GM21423 (cell line): ENCODE measurements around the gene WWC2.
"Not testable (repeated sequence)": the region's sequence is repeated elsewhere in the genome, so short reads cannot be mapped to it uniquely, and the experiment has no call there.

Experiments used
- ATAC-seq: cut with Tn5 transposase; IDR thresholded peaks from one replicate; pipeline ENCODE4 v1.9.1; 2021; ENCODE audit warnings: mild to moderate bottlenecking, moderate library complexity; ENCODE audit not compliant: unreplicated experiment

Gene WWC2

DNA sequence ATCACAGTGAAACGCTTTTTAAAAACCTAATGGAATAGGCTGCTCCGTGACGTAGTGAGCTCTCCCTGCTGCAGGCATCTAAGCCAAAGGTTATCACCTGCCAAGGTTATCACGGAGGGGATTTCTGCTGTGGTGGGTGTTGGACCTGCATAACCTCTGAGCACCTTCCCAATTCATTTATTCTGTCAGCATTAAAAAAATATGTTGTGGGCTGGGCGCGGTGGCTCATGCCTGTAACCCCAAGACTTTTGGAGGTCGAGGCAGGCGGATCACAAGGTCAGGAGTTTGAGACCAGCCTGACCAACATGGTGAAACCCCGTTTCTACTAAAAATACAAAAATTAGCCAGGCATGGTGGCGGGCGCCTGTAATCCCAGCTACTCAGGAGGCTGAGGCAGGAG is 225.0 kb downstream of the WWC2 start:
- not testable (repeated sequence) for ATAC-seq

DNA sequence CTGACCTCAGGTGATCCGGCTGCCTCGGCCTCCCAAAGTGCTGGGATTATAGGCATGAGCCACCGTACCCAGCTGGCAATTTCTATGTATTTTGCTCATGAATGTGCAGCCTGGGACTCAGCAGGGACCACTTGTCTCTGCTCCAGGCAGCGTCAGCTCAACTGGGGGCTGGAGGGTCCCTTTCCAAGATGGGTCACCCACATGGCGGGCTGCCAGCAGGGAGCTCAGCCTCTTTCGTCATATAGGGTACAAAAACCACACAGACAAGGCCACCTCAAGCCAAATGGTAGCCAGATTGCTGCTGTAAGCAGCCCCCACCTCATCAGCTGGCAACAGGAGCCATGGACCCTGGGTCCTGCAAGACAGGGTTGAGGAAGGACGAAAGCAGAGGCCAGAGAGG is 225.6 kb downstream of the WWC2 start:
- ATAC-seq: no peak

DNA sequence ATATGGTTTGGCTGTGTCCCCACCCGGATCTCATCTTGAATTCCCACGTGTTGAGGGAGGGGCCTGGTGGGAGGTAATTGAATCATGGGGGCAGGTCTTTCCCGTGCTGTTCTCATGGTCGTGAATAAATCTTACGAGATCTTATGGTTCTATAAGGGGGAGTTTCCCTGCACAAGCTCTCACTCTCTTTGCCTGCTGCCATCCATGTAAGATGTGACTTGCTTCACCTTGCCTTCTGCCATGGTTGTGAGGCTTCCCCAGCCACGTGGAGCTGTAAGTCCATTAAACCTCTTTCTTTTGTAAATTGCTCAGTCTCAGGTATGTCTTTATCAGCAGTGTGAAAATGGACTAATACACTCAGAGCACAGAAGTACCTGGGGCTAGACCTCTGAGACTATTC is 227.3 kb downstream of the WWC2 start:
- not testable (repeated sequence) for ATAC-seq

DNA sequence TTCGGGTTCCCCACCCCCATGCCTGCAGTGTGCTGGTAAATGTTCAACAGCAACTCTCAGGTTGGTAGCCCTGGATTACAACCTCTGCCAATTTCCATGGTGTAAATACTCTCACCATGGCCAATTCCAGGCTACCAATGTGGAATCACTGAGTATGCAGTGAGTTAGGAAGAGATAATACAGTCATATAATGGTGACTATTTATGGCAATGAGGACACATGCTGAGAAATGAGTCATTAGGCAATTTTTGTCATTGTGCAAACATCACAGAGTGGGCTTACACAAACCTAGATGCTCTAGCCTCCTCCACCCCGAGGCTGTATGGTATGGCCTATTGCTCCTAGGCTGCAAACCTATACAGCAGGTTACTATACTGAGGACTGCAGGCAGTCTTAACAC is 227.8 kb downstream of the WWC2 start:
- ATAC-seq: no peak

DNA sequence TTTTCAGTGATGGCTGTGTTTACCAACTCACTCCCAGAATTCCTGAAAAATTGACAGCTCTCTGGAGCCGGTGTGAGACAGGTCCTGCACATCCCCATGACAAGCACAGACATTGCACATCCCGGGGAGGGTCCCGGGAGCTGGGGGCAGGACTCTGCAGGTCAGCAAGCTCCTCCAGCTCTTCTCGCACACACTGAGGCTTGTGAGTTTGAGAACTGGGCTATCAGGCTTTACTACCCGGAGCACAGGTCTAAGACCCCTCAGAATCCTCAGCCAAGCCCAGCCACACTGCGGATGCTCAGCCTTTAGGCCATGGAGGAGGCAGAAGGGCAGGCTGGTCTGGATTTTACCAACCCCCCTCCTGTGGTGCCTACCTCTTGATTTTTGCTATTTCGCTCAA is 228.8 kb downstream of the WWC2 start:
- no peak for ATAC-seq

DNA sequence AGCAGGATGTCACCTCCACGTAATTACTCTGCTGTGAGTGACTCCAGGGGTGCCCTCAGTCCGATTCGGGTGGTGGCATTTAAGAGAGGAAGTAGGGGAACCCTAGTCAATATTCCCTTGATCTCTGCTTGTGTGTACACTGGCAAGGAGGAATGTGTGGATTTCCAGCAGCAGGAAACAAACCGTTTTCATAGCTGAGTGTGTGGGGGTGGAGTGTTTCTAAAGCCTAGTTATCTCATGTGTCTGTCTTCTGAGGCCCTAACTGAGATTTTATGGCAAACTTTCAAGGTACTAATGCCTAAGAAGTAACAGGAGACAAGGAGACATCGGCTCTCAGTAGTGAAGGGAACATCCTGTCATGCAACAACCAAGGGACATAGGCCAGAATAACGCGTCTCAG is 229.8 kb downstream of the WWC2 start:
- no peak for ATAC-seq

DNA sequence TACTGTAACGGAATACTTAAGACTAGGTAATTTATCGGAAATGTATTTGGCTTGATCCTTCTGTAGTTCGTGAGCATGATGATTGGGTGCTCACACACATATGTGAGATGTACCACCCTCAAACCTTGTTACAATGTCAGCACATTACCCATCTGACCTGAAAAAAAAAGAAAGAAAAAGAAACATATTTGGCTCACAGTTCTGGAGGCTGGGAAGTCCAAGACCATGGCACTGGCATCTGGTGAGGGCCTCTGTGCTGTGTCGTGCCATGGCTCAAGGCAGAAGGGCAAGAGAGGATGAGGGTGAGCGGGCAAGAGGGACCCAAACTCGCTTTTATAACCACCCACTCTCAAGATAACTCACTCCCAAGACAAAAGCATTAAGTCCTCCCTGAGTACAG is 230.2 kb downstream of the WWC2 start:
- no peak for ATAC-seq

DNA sequence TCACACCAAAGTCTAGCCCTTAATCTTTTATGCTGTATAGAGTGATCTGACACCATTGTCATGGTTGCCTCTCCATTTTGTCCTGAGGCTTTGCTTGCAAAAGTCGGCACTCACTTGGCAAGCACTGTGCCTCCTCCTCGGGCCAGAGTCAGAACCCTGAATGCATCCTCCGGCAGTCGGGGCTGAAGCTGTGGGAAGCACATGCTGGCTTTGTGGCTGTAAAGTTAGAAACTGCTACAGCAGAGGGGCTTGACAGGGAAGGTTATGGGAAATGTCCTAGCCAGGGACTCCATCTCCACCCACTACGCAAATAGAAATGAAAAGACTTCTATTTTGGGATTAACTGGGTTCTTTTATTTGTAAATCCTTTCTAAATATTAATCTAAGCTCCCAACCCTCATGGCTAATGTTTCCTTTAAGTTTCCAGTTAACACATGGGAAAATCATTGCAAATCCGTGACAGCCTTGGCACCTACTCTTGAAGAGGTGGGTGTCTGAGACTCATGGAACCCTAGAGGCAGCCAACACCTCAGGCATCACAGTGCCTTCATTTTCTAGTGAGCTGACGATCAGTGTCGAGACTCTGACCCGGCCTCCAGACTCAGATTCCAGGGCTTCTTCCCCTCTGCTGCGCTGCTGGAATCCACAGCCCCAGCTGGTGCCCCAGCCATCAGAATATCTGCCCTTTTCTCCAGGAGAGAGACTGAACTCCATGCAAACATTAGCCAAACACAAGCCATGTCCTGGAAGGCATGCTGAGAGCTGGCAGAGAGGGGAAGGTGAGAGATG is 231.1 kb downstream of the WWC2 start:
- ATAC-seq: no peak

DNA sequence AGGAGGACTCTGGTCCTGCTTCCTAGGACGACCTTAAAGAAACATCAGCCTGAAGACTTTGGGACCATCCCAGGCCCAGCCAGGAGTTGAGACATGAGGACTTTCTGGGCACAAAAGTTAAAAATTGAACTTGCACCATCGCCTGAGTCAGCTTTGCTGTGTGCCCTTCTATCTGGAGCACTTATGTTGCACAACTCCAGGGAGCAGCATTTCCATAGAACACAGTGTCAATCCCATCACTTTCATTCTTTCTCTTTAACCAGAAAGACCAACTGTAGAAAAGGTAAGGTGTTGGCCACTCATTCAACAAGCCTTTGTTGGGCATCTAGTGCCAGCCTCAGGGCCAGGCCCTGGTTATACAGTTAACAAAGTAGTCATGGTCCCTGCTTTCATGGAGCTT is 231.8 kb downstream of the WWC2 start:
- ATAC-seq: no peak

DNA sequence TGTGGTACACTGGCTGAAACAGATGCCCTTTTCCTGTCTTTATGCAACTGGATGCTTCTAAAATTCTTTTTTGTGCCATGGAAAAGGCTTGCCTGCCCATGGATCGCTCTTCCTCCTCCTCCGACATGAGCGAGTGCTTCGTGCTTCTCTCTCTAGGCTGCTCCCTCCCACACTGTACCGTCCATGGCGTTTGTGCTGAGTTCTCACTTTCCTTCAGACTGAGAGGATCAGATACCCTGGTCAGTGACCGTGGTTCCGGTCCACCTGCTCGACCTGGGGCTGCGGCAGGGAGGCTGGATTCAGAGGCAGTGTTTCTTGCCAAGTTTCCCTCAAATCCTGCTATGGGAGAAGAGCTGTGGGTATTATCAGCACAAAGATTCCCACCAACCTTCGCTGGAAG is 233.4 kb downstream of the WWC2 start:
- no peak for ATAC-seq

DNA sequence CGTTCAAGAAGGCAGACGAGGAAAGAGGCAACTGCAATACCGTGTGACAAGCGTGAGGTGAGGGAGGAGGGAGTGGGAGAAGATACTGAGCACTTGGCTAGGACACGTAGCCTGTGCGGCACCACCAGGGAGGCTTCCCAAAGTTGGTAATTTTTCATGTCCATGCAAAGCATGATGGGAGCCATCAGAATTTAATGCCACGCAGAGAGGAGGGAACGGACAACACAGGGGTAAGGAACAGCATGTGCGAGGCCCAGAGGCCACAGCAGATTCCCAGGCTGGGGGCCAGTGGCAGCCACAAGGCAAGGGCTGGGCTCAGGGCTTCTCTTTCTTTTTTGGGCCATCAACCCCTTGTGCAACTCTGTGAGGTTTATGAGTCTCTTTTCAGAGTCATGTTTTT is 234.1 kb downstream of the WWC2 start:
- ATAC-seq: no peak

DNA sequence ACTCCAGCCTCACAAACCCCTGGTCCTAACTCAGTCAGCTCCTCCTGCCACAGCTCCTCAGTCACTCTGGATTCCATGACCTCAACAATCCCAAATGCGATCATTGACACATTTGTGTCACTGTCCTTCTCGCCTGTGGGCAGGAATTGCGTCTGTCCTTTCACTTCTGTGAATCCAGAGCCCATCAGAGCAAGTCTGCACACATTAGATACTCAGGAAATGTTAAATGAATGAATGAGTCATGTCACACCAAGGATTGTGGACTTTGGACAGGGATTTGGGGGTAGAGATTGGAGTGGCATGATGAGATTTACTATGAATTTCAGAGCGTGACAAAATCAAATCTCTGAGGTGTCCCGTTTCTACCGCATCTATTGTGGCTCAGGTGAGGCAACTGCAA is 234.9 kb downstream of the WWC2 start:
- no peak for ATAC-seq

DNA sequence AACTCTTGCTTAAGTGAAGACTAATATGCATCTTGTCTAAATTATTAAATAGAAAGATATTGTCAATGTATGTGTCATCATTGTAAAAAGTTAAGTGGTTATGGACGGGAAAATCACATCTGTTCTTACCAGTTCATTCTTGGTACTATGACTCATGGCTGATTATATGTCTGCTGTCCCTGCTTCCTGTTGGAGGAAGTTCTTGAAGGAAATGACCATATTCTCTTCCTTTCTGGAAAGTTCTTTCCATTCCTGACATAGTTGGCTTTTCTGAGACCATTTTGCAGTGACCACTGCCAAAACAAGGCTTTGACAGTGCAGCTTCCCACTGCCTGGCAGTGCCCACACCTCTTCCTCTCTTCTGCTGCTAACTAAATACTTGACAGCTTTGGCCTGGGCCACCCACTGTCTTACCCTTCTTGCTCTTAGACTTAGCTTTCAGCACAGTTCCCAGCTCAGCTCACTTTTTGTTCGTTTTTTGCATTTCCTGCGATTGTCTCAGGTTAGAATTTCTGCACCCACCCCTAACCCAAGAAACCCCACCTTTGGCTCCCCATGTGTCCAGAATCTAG is 236.4 kb downstream of the WWC2 start:
- no peak for ATAC-seq

DNA sequence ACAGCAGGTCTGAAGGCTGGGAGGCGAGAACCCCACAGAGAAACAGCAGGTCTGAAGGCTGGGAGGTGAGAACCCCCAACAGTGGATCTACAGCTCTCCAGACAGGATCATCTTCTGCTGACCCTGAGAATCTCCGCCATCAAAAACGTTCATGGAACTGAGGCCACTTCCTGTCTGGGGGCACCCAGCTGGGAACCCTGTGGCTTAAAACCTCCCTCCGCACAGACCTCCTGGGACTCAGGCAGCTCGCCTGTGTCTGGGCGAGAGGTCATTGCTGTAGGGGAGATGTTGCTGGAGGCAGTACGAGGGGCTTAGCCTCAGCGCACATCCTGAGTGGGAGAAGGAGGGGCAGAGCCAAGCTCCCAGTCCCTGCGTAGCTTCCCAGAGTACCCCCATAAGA is 238.3 kb downstream of the WWC2 start:
- ATAC-seq: no peak

DNA sequence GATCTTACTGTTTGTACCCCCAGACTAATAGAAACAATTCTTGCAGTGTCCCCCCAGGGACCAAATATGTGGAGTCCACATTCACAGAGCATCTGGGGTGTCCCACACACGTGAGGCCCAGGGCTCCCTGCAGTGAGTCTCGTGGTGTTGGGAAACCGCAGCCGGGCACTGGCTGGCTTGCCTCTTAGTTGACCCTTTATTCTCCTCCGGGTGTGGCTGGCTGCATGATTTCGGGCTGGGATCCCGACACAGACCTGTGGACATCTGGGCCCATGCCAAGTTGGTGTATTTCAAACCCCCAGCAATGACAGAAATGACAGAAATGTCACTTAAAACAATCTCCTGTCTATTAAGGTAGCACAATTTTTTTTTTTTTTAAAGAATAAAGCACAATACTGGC is 238.8 kb downstream of the WWC2 start:
- ATAC-seq: no peak

DNA sequence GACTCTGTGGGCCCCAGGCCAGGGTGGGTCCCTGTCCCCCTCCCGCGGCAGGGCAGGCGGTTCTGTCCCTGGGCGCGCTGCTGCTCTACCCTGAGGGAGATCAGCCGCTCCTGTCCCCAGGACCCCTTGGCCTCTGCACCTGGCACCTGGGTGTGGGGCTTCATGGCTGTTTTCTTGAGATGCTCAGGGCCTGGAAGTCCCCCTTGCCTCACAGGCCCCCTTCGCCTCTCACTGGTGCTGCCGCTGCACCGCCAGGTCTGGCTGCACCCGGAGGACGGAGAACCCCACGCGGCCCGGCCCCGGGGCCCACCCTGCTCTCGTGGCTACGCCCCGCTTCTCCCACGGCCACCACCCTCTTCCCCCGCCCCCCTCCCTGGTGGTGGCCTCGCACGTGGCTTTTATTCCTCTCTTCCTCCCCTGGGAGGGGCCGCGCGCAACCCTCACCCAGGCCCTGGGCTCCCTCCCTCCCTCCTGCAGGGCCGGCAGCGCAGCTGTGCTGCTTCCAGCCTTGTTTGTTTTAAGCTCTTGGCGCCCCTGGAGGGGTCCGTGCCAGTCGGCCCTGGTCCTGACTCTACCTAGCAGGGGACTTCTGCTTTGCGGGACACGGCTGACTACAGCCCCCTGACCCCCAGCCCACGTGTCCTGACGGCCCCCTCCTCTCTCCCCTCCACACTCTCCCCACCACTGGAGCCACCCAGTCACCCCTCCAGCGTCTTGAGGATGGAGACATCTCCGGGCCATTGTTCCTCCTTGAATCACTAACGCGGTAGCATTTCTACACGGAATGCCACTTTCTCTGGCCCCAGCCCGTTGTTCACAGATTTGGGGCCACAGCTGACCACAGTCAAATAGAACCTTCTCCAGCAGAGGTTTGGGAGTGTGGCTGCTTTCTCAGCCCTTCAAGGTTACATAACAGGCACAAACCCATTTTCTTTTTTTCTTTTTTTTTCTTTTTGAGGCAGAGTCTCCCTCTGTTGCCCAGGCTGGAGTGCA is 243.8 kb downstream of the WWC2 start:
- ATAC-seq: no peak

DNA sequence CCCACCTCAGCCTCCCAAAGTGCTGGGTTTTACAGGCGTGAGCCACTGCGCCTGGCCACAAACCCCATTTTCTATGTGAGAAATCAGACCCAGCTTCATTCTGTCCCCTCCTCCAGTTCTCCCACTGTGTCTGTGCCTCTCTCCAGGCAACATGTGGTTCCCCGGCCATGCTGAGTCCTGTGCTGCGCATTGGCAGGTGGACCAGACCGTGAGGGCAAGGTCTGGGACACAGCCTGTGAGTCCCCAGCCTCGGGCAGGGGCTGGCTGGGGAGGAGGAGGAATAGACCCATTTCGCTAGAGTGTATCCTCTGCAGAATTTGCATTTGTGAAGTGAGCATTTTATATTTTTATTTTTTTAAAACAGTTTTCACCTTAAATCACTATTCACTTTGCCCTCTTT is 244.7 kb downstream of the WWC2 start:
- ATAC-seq: no peak

DNA sequence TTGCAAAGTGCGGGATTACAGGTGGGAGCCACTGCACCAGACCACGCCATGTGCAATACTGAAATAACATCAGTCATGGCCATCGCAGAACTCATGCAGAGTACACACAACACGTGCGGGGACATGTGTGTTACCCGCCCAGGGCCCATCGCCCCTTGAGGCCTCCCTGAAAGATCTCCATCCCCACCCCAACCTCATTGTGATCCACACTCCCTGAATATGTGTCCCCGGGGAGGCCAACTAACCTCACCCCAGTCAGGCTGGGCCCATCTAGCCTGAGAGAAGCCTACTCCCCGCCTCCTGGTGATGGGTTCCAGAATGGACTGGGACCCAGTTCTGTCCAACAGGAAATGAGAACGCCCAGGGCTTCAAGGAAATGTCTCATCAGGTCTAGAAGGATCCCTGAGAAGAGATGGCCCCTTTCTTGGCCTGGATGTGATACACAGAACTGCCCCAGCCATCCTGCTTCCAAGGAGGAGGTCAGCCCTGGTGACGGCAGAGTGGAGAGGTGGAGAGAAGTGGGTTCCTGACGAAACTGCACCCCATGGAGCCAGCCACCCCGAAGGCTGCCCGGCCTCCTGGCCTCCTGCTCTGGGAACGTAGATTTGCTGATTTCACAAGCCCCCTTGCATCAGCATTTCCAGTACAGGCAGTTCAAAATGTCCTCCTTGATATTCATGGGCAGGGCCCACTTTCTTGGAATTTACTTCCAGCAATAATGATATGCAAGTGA is 245.6 kb downstream of the WWC2 start:
- ATAC-seq: no peak

DNA sequence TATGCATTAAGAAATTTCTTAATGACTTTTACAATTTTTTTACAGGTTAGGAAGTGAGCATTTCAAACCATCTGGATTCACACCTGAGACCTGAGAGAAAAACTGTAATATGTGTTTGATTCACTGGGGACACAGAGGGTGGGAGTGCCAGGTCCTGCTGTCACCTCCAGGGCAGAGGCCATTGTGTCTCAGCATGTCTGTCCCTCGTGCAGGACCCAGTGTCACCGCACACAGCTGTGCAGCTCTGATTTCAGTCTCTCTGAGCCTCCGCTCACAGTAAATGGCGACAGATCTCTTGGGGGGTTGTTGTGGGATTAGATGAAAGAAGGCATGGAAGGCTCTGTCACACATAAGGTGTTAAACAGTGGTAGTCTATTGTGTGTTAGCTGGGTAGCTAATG is 246.2 kb downstream of the WWC2 start:
- no peak for ATAC-seq

DNA sequence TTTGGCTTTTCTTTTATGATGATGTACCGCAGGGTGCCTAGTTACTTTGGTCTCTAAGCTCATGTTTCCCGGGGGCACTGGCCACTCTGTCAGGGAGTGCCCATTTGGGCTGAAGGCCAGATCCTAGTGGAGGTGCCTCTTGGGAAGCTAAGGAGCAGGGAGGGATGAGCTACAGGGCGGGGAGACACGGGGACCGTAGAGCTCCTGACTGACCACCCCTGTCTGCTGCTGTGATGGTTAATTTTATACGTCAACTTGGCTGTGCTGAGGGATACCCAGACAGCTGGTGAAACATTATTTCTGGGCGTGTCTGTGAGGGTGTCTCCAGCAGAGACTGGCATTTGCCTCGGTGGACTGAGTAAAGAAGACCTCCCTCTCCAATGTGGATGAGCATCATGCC is 248.1 kb downstream of the WWC2 start:
- ATAC-seq: no peak

DNA sequence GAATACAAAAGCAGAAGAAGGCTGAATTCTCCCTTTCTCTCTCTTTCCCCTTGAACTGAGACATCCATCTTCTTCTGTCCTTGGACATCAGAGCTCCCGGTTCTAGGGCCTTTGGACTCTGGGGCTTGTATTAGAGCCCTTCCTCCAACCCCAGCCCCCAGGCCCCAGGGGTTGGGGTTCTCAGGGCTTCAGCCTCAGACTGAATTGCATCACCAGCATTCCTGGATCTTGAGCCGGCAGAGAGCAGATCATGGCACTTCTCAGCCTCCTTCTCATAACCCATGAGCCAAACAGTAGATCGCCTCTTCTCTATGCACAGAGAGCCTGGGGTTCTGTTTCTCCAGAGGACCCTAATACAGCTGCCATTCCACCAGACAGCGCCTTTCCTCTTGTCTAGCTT is 248.5 kb downstream of the WWC2 start:
- ATAC-seq: no peak
